Activated CD8-positive, alpha-beta T cell treated with anti-CD3 and anti-CD28 coated beads for 36 hours (primary cell): ENCODE data around the gene LRPAP1. TPM values are rescaled to one million over a fixed set of nuclear protein-coding genes. Genes with fewer than 3 reads are reported as not detected.

Source experiments
- ATAC-seq: fragments of 200-7000 bp; cut with Tn5 transposase; one replicate; pipeline ENCODE4 v1.10.0; 2021; ENCODE audit warnings: mild to moderate bottlenecking, moderate library complexity
- CTCF ChIA-PET: fragments of 350-600 bp; sonication (Branson Sonifier 250); formaldehyde crosslinking; loops from one replicate; lab custom pipeline; 2021; ENCODE audit warnings: antibody characterized with exemption; lab: Charles Lee
- POLR2A ChIA-PET: fragments of 350-600 bp; sonication (Branson Sonifier 250); formaldehyde crosslinking; loops from one replicate; lab custom pipeline; 2021; ENCODE audit warnings: antibody characterized with exemption; lab: Charles Lee
- DNase-seq: peaks from one replicate; pipeline ENCODE4 v3.0.0-alpha.2; 2020
- H3K27ac Mint-ChIP-seq: one replicate; pipeline ENCODE4 v1.8.0; 2021; ENCODE audit warnings: mild to moderate bottlenecking, mixed read lengths
- H3K27me3 Mint-ChIP-seq: one replicate; pipeline ENCODE4 v1.8.0; 2021; ENCODE audit warnings: mixed read lengths
- H3K36me3 Mint-ChIP-seq: one replicate; pipeline ENCODE4 v1.8.0; 2021; ENCODE audit warnings: low read depth, mixed read lengths
- H3K4me1 Mint-ChIP-seq: one replicate; pipeline ENCODE4 v1.8.0; 2021; ENCODE audit warnings: low read depth, mixed read lengths
- H3K4me3 Mint-ChIP-seq: one replicate; pipeline ENCODE4 v1.8.0; 2021; ENCODE audit warnings: mild to moderate bottlenecking, moderate library complexity, mixed read lengths
- H3K9me3 Mint-ChIP-seq: one replicate; pipeline ENCODE4 v1.8.0; 2021; ENCODE audit warnings: mixed read lengths
- CTCF ChIP-seq: fragments of 200-600 bp; IDR thresholded peaks from one replicate; pipeline ENCODE4 v1.8.0; 2022; ENCODE audit warnings: antibody characterized with exemption, mild to moderate bottlenecking
- intact Hi-C: fragments of 100-400 bp; cut with micrococcal nuclease; formaldehyde crosslinking; loops from one replicate; pipeline ENCODE4 v1.10.0; 2022
- total RNA-seq, 2 experiments: library from RNA; stranded (reverse); gene quantifications; one replicate each; pipeline ENCODE4 v1.2.3, GENCODE V29; 2021

Gene LRPAP1
- total RNA-seq, 2 experiments from 2014 or later = 46.0 to 49.8 TPM

GRCh38 chr4:3476341-3476747 lies 55.9 kb downstream of the LRPAP1 start:
- intact Hi-C loops = no loop called here
- no peaks in the 10 kb centered on the region for H3K4me1 Mint-ChIP-seq
- H3K9me3 Mint-ChIP-seq = no peaks in the 10 kb centered on the region
- ChIA-PET POLR2A (no interaction called here), CTCF (no interaction called here)
- no peak overlapping the region for H3K27ac Mint-ChIP-seq
- no peak for ATAC-seq
- TF ChIP-seq CTCF = no peak
- H3K4me3 Mint-ChIP-seq = no peak overlapping the region
- no peak for DNase-seq
- H3K36me3 Mint-ChIP-seq = no peaks in the 10 kb centered on the region
- H3K27me3 Mint-ChIP-seq = peaks cover 5% of the 10 kb centered on the region

DNA sequence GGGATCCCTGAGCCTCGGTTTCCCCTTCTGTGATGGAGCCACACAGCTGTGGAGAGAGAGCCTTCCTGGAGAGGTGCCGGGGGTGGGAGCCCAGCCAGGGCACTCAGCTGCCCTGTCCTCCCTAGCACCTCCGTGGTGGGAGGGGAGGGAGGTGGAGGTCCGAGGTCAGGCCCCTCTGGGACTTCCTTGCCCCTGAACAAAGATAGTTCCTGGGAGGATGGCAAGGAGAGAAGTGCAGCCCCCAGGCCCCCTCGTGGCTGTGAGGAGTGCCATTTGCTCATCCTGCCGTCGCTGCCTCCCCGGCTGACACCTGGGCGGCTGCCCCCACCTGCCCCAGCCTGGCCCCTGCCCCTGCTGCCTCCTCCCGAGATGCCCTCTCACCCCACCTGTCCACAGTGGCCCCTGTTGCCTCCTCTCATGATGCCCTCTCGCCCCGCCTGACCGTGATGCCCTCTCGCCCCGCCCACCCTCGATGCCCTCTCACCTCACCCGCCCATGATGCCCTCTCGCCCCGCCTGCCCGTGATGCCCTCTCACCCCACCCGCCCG lies 56.4 kb downstream of the LRPAP1 start:
- H3K9me3 Mint-ChIP-seq = no peaks in the 10 kb centered on the region
- no peaks in the 10 kb centered on the region for H3K4me1 Mint-ChIP-seq
- ATAC-seq (no peak), DNase-seq (no peak)
- H3K36me3 Mint-ChIP-seq = no peaks in the 10 kb centered on the region
- H3K27ac Mint-ChIP-seq = no peak overlapping the region
- ChIA-PET CTCF (no interaction called here), POLR2A (no interaction called here)
- H3K4me3 Mint-ChIP-seq = no peak overlapping the region
- intact Hi-C loops = no loop called here
- TF ChIP-seq CTCF = no peak
- H3K27me3 Mint-ChIP-seq = peaks cover 2% of the 10 kb centered on the region

DNA sequence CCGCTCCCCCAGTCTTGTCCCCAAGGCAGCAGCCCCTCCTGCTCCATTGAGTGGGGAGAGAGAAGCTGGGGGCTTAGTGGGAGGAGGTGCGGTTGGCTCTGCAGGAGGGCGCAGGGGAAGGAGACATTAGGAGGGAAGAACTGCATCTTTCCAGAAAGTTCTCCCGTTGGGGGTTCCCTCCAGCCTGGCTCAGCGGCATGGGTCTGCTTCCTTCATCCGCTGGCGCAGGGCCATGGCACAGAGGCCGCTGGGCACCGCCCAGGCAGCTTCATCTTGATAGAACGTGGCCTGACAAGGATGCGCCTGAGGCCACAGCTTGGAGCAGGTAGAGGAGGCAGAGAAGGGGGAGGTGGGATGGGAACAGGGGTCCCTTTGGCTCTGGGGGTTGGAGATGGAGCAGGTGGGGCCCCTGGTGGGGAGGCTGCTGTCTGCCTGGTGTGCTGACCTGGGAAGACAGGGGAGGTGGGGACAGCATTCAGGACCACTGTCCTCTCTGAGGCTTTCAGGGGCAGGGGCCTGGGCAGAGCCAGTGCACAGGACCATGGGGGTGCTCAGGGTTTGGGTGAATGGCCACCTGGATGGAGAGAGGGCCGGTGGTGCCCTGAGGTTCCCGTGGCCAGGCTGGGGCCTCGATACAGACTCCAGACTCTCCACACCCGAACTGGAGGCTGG lies 57.0 kb downstream of the LRPAP1 start:
- POLR2A ChIA-PET = no interaction called here
- intact Hi-C loops = no loop called here
- no peak for ATAC-seq
- H3K27me3 Mint-ChIP-seq = no peaks in the 10 kb centered on the region
- no peaks in the 10 kb centered on the region for H3K4me1 Mint-ChIP-seq
- CTCF ChIA-PET = no interaction called here
- H3K9me3 Mint-ChIP-seq = no peaks in the 10 kb centered on the region
- TF ChIP-seq CTCF = no peak
- no peak overlapping the region for H3K4me3 Mint-ChIP-seq
- no peak overlapping the region for H3K27ac Mint-ChIP-seq
- no peak for DNase-seq
- H3K36me3 Mint-ChIP-seq = no peaks in the 10 kb centered on the region

DNA sequence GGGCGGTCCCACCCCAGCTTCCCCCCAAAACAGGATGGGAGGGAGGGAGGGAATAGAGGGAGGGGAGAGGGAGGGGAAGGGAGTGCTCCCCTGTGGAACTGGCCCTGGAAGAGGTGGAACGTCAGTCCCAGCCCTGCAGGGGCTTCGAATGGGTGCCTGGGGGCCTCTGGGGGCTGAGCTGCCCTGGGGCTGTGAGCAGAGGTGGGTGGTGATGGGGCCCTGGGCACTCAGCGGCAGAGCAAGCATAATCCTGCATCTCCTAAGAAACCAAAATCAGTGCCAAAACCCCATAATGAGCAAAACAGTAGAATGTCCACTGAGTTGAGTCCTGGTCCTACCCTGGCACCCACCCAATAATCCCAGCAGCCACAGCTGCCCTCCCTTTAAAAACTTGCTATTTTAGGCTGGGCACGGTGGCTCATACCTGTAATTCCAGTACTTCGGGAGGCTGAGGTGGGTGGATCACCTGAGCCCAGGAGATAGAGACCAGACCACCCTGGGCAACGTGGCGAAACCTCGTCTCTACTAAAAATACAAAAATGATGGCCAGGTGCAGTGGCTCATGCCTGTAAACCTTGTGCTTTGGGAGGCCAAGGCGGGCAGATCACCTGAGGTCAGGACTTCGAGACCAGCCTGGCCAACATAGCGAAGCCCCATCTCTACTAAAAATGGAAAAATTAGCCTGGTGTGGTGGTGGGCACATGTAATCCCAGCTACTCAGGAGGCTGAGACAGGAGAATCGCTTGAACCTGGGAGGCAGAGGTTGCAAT lies 58.0 kb downstream of the LRPAP1 start:
- POLR2A ChIA-PET = no interaction called here
- H3K27me3 Mint-ChIP-seq = no peaks in the 10 kb centered on the region
- ATAC-seq = no peak
- H3K9me3 Mint-ChIP-seq = no peaks in the 10 kb centered on the region
- CTCF ChIA-PET = no interaction called here
- TF ChIP-seq CTCF = no peak
- DNase-seq = no peak
- no peaks in the 10 kb centered on the region for H3K4me1 Mint-ChIP-seq
- no peak overlapping the region for H3K27ac Mint-ChIP-seq
- no peaks in the 10 kb centered on the region for H3K36me3 Mint-ChIP-seq
- no peak overlapping the region for H3K4me3 Mint-ChIP-seq
- intact Hi-C loops = no loop called here
